Naive thymus-derived CD8-positive, alpha-beta T cell (primary cell): ENCODE data around the gene GRIA3. TPM values are rescaled to one million over a fixed set of nuclear protein-coding genes. Genes with fewer than 3 reads are reported as not detected.

Source experiments
- ATAC-seq, 2 donors: fragments of 150-1000 bp; cut with Tn5 transposase in 1 of 2; sonication (Bioruptor Pico), chemical (Tn5 transposase) in 1 of 2; 1 replicate in 1 of 2; 2 replicates in 1 of 2; pipeline ENCODE4 v1.10.0; 2021; ENCODE audit warnings: mild to moderate bottlenecking in 2 of 2, moderate library complexity in 2 of 2
- POLR2A ChIA-PET: fragments of 350-600 bp; sonication (Branson Sonifier 250); formaldehyde crosslinking; loops from one replicate; lab custom pipeline; 2021; ENCODE audit warnings: antibody characterized with exemption; lab: Charles Lee
- DNase-seq, 10 donors: peaks; one replicate each; pipeline versions ENCODE4 v3.0.0 to v3.0.0-alpha.2; 2020 to 2022
- H3K27ac Mint-ChIP-seq, 10 donors: one replicate each; pipeline ENCODE4 v1.8.0; 2020 to 2022; ENCODE audit warnings: mild to moderate bottlenecking in 10 of 10, mixed read lengths in 10 of 10, moderate library complexity in 4 of 10, inconsistent platforms in 1 of 10
- H3K27me3 Mint-ChIP-seq, 5 donors: one replicate each; pipeline ENCODE4 v1.8.0; 2021 to 2022; ENCODE audit warnings: mixed read lengths in 5 of 5
- H3K36me3 Mint-ChIP-seq, 3 donors: one replicate each; pipeline ENCODE4 v1.8.0; 2020 to 2022; ENCODE audit warnings: mixed read lengths in 3 of 3, mild to moderate bottlenecking in 2 of 3, inconsistent platforms in 1 of 3
- H3K4me1 Mint-ChIP-seq, 4 donors: one replicate each; pipeline ENCODE4 v1.8.0; 2021 to 2022; ENCODE audit warnings: mixed read lengths in 4 of 4
- H3K4me3 Mint-ChIP-seq, 10 donors: one replicate each; pipeline ENCODE4 v1.8.0; 2020 to 2022; ENCODE audit warnings: mild to moderate bottlenecking in 10 of 10, mixed read lengths in 10 of 10, moderate library complexity in 6 of 10, inconsistent platforms in 1 of 10
- H3K9me3 Mint-ChIP-seq, 9 donors: one replicate each; pipeline ENCODE4 v1.8.0; 2020 to 2022; ENCODE audit warnings: mixed read lengths in 9 of 9, mild to moderate bottlenecking in 3 of 9, inconsistent platforms in 1 of 9, moderate library complexity in 1 of 9
- polyA plus RNA-seq, 3 donors: library from polyadenylated mRNA; unstranded; fragments of 300-500 nt; fragmentation: Illumina TruSeq; gene quantifications; one replicate each; pipeline ENCODE4 v1.2.3, GENCODE V29; 2021
- total RNA-seq, 8 experiments: library from RNA in 2 of 8; stranded (reverse) in 2 of 8; gene quantifications; one replicate each; pipeline ENCODE4 v1.2.3 and lab custom pipeline; 2021 to 2026

GRIA3 gene
- total and polyA plus RNA-seq, 5 experiments from 2014 or later, result not detected

DNA sequence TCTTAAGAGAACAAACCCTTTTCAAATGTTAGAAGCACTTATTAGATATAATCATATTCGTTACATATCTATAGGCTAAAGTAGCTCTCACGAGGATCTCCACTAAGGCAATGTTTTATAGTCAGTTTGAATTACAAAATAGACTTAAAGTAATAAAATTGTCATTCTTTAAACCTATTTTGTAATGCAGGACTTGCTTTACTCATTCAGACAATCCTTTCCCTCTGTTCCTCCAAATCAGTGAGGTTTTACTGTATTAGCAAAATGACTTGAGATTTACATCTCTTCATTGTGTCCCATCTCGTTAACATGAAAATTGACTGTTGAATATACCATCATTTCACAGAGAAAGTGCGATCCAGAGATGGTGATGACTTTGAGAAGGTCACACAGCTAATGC, 284.4 kb downstream of the GRIA3 start:
- H3K4me3 Mint-ChIP-seq, result no peak overlapping the region
- POLR2A ChIA-PET, result no interaction called here
- no peaks in the 10 kb centered on the region for H3K27me3 Mint-ChIP-seq
- no peak for DNase-seq
- H3K4me1 Mint-ChIP-seq, result no peaks in the 10 kb centered on the region
- H3K27ac Mint-ChIP-seq, result no peak overlapping the region
- H3K36me3 Mint-ChIP-seq, result no peaks in the 10 kb centered on the region
- ATAC-seq, result no peak
- H3K9me3 Mint-ChIP-seq, result no peaks in the 10 kb centered on the region

DNA sequence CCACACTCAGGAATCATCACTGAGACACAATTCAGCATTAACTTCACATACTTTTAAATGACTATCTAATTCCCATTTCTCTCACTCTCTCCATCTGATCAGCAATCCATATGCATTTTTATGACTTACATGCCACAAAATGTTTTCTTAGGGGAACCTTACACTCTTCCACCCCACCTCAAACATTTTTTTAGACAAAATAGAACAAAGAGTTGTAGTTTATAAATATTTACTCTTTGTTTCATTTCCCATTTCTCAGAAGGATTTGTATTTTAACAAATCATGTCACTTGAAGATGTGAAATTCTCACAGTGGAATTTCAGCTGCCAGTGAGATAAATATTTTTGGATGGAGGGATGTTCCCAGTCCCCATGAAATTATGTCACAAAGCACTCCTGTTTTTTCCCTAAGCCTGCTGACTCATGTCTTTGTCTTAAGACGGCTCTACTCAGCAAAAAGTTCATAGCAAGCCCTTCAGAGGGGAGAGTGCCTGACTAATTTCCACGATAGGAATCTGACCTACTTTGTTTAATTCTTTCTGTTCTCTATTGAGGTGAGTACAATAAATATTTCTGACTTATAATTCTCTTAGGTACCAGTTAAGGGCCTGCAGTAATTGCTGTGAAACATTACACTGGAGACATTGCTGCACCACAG, 291.1 kb downstream of the GRIA3 start:
- Mint-ChIP-seq H3K27ac (no peak overlapping the region), H3K9me3 (no peaks in the 10 kb centered on the region), H3K36me3 (no peaks in the 10 kb centered on the region), H3K4me1 (no peaks in the 10 kb centered on the region), H3K4me3 (no peak overlapping the region), H3K27me3 (no peaks in the 10 kb centered on the region)
- ATAC-seq (no peak), DNase-seq (no peak)
- POLR2A ChIA-PET, result no interaction called here

DNA sequence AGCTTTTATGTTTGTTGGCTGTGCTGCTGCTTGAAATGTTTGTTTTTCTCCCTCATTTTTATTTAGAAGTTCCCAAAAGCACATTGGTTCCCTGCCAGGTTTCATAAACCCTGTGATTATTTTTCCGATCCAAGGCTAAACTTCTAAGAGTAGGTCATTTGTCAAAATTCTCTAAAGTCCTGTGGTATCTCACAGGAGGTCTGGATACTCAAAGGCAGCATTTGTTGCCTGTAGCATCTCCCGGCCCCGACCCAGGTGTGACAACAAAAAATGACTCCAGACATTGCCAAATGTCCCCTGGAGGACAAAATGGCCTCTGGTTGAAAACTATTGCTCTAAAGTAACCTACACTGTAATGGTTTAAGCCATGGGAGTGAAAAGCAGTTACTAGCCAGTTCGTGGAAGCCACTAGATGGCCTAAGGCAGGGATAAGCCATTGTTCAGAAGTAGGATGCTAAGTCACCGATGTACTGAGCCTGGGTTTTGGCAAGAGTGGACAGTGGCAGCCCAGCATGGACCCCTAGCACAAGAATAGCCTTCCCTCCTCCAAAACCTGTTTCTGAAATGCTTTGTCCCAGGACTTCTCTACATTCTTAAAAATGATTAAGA, 292.6 kb downstream of the GRIA3 start:
- no peak overlapping the region for H3K4me3 Mint-ChIP-seq
- H3K9me3 Mint-ChIP-seq, result no peaks in the 10 kb centered on the region
- POLR2A ChIA-PET, result no interaction called here
- no peaks in the 10 kb centered on the region for H3K27me3 Mint-ChIP-seq
- ATAC-seq (no peak), DNase-seq (no peak)
- H3K36me3 Mint-ChIP-seq, result no peaks in the 10 kb centered on the region
- H3K27ac Mint-ChIP-seq, result no peak overlapping the region
- no peaks in the 10 kb centered on the region for H3K4me1 Mint-ChIP-seq

DNA sequence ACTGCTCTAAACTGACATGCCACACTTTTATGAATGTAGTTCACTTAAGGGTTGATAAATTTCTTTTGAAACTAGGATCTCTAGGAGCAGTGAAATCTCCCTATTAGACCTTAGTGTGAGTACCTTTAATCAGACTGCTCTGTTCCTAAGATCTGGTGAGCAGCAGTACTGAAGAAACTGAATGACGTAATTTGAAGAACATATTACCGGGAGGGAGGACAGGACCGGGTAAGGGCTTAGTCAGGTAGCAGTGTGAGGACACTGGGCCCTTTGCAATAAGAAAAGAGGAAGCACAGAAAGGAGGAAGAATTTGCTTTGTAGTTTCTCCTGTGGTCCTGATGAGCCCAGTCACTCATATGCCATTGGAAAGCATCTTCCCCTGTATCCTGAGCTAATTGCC, 293.6 kb downstream of the GRIA3 start:
- Mint-ChIP-seq H3K4me1 (no peaks in the 10 kb centered on the region), H3K4me3 (no peak overlapping the region), H3K9me3 (no peaks in the 10 kb centered on the region), H3K27ac (no peak overlapping the region), H3K27me3 (no peaks in the 10 kb centered on the region), H3K36me3 (no peaks in the 10 kb centered on the region)
- POLR2A ChIA-PET, result no interaction called here
- ATAC-seq, result no peak
- no peak for DNase-seq

DNA sequence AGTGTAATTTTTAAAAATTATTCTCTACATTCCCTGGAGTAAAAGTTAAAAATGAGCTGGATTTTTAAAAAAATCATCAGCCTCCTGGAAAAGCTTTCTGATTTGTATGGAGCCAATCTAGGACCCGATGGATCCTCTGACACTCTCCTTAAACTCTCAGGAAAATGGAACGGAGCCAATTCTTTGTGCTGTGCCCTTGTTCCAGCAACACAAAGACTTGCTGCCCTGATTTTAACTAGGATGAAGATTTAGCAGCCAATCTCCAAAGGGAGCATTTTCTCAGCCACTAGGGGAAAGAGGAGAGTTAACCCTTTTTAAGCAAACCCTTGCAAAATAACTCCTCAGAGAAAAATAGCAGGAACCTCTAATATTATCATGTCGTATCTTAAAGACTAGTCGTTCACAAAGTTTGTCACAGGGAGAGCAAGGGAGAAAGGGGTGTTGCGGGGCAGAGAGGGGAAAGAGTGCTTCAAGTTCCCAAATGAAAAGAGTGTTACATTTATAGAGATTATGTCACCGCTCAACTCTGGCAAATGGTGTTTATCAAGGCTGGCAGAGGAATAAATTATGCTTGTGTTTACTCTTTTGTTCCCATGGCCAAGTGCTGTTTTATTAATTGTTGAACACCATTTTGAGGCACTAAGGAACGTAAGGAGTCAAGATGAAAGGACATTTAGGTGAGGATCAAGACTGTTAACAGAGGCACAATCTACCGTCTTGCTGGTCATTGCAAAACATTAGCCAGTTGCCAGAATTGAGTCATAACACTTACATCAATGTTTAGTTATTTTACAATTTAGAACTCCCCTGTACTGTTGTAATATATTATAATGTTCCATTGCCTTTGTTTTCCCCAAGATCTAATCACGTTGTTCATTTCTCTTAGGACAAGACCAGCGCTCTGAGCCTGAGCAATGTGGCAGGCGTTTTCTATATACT, 298.1 kb downstream of the GRIA3 start:
- Mint-ChIP-seq H3K9me3 (no peaks in the 10 kb centered on the region), H3K4me1 (no peaks in the 10 kb centered on the region)
- DNase-seq, result no peak

DNA sequence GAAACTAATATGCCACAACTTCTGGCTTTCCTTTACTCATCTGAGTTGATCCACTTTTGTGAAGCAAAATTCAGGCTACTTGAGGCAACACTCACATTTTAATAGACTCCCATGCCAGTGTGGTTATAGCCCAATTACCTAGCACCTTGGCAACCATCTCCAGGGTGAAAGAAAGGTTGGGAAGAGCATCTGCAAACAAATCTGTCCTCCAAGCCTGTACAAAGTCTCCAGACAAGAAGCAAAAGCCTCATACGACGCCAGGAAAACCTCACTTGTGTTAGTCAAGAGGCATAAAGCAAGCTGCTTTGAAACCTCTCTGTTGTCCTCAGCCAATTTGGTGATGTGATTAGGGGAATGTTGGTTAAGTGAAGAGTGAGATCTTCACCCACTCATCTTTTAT, 302.2 kb downstream of the GRIA3 start:
- Mint-ChIP-seq H3K9me3 (no peaks in the 10 kb centered on the region), H3K36me3 (no peaks in the 10 kb centered on the region), H3K27ac (no peak overlapping the region), H3K27me3 (peaks cover 2 to 9% (median 4%) of the 10 kb centered on the region in 5 donors), H3K4me1 (no peaks in the 10 kb centered on the region), H3K4me3 (no peak overlapping the region)
- ATAC-seq (no peak), DNase-seq (no peak)
- POLR2A ChIA-PET, result no interaction called here

More for the DNA sequence above, 298.1 kb downstream of the GRIA3 start:
- Mint-ChIP-seq H3K27me3 (no peaks in the 10 kb centered on the region), H3K27ac (no peak overlapping the region), H3K4me3 (no peak overlapping the region), H3K36me3 (no peaks in the 10 kb centered on the region)
- ATAC-seq, result no peak
- POLR2A ChIA-PET, result no interaction called here

DNA sequence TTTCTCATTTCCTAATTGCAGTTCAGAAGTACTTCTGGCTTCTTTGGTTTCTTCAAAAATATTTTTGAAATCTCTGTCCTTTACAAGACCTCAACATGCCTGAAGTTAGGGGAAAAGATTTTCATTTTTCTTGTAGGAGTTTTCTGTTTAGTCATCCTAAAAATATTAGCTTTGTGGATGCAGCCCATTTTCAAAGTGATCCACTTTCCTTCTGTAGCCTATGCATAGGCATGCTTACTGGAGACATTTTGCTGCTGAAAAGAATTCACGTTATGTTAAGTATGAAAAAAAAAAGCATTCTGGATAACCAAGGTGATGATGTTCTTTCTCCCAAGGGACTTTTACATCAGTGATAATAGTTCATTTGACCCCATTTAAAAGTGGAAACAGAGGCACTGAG, 303.2 kb downstream of the GRIA3 start:
- POLR2A ChIA-PET, result no interaction called here
- H3K9me3 Mint-ChIP-seq, result no peaks in the 10 kb centered on the region
- no peaks in the 10 kb centered on the region for H3K4me1 Mint-ChIP-seq

DNA sequence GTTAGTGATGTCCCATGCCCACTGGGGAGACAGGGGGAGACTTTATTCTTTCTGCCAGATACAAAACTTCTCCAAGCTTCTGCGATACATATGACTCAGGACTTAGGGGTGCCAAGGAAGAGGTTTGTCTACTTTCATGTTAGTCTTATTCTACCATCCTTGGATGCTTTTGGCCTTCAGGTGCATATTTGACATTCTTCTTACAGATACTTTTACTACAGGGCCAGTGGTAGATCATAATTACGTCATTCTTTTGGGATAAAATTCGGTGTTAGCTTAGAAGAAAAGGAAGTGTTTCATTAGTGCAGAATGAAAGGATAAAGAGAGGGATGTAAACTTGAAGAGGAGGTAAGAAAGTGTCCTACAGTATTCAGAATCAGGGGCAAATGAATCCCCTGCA, 303.6 kb downstream of the GRIA3 start:
- H3K27ac Mint-ChIP-seq, result peak overlapping the region in 1 of 10 donors; percentile 65
- H3K4me3 Mint-ChIP-seq, result no peak overlapping the region
- no peaks in the 10 kb centered on the region for H3K4me1 Mint-ChIP-seq
- H3K27me3 Mint-ChIP-seq, result peaks cover 2 to 13% (median 4%) of the 10 kb centered on the region in 5 donors
- no peaks in the 10 kb centered on the region for H3K9me3 Mint-ChIP-seq
- ATAC-seq (no peak), DNase-seq (no peak)
- POLR2A ChIA-PET, result no interaction called here
- no peaks in the 10 kb centered on the region for H3K36me3 Mint-ChIP-seq

More for the DNA sequence above, 303.2 kb downstream of the GRIA3 start:
- ATAC-seq, result no peak
- Mint-ChIP-seq H3K4me3 (no peak overlapping the region), H3K27ac (no peak overlapping the region), H3K36me3 (no peaks in the 10 kb centered on the region), H3K27me3 (peaks cover 2 to 13% (median 4%) of the 10 kb centered on the region in 5 donors)
- DNase-seq, result no peak

DNA sequence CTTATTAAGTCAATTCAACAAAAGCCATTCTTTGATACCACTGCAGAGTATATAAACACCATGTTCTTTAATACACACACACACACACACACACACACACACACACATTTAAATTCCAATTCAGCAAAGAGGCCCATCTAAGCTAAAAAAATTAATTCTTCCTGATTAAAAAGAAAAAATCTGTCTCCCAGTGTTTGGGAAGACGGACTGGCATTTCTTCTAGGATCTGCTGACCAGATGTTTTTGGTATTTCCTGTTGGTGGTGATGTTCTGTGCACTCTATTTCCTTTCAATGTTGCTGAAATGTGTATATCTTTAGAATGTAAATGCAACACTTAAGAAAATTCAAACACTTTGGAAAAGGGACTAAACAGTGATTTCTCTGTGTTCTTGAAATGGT, 304.9 kb downstream of the GRIA3 start:
- Mint-ChIP-seq H3K4me3 (no peak overlapping the region), H3K27me3 (peaks cover 2 to 13% (median 4%) of the 10 kb centered on the region in 5 donors), H3K9me3 (no peaks in the 10 kb centered on the region), H3K27ac (no peak overlapping the region), H3K36me3 (no peaks in the 10 kb centered on the region), H3K4me1 (no peaks in the 10 kb centered on the region)
- DNase-seq, result no peak
- POLR2A ChIA-PET, result no interaction called here
- no peak for ATAC-seq

DNA sequence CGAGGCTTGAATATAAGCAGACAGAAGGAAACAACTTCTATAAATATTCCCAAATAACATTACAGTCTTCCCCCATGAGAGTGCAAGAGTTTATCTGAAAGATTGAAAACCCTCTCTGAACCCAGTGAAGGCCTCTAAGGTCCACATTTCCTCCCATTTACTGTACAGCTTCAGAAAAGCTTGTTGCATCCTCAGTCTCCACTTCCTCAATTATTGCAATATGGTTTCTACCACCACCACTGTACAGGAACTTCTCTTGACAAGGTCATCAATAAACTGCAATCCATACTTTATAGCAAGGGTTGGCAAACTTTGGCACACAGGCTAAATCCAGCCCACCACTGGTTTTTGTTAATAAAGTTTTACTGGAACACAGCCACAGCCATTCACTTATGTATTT, 309.8 kb downstream of the GRIA3 start:
- Mint-ChIP-seq H3K4me3 (no peak overlapping the region), H3K27ac (no peak overlapping the region), H3K36me3 (no peaks in the 10 kb centered on the region), H3K27me3 (peaks cover 2 to 13% (median 4%) of the 10 kb centered on the region in 5 donors), H3K9me3 (no peaks in the 10 kb centered on the region), H3K4me1 (no peaks in the 10 kb centered on the region)
- POLR2A ChIA-PET, result no interaction called here
- no peak for DNase-seq
- ATAC-seq, result no peak

DNA sequence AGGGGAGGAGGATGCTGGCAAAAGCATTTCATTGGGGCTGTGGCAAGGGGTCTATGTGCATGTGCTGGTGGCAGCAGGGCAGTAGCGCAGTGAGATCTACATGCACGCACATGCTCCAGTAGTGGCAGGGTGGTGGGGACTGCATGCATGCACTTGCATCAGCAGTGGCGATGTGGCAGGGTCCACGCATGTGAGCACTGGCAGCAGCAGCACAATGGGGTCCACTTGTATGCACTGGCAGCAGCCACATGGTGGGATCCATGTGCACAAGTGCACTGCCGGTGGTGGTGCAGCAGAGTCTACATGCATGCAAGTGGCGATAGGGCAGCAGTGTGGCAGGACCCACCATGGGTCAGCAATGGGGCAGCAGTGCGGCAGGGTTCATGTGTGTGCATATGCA, 315.7 kb downstream of the GRIA3 start:
- Mint-ChIP-seq H3K27me3 (peaks cover 0 to 15% (median 0%) of the 10 kb centered on the region in 5 donors), H3K27ac (no peak overlapping the region), H3K4me3 (no peak overlapping the region), H3K9me3 (peaks cover 0 to 2% (median 0%) of the 10 kb centered on the region in 9 donors), H3K36me3 (no peaks in the 10 kb centered on the region), H3K4me1 (no peaks in the 10 kb centered on the region)
- POLR2A ChIA-PET, result no interaction called here
- ATAC-seq (no peak), DNase-seq (no peak)

DNA sequence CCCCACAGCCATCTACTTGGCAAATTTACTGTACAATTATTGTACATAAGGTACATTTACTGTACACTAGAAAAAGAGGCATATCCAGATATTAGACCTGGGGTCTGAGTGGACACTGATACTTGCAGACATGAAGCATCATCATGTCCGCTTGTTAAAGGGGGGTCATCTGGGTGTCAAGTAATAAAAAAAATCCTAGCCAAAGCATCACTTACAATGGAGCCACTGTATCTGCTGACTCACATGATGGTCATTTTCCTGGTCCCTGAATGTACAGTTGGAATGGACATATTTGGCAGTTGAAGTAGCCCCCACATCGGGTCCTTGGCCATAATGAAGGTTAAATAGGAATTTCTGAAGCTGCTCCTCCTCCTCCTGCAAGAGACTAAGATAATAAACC, 320.0 kb downstream of the GRIA3 start:
- peaks cover 0 to 17% (median 6%) of the 10 kb centered on the region in 9 donors for H3K9me3 Mint-ChIP-seq
- H3K27me3 Mint-ChIP-seq, result peaks cover 0 to 18% (median 0%) of the 10 kb centered on the region in 5 donors
- no peak for ATAC-seq
- peaks cover 0 to 8% (median 0%) of the 10 kb centered on the region in 3 donors for H3K36me3 Mint-ChIP-seq
- no peak overlapping the region for H3K4me3 Mint-ChIP-seq
- H3K4me1 Mint-ChIP-seq, result no peaks in the 10 kb centered on the region
- no peak for DNase-seq
- POLR2A ChIA-PET, result no interaction called here
- H3K27ac Mint-ChIP-seq, result no peak overlapping the region
